HEK293 (cell line): ENCODE data around the gene IFI27L1.

Experiments used
- HOXC10 ChIP-seq: sonication (generic); formaldehyde crosslinking; IDR thresholded peaks from 2 replicates; pipeline ENCODE4 v1.8.1; 2023; ENCODE audit warnings: mild to moderate bottlenecking, missing genetic modification reagents
- KLF1 ChIP-seq: fragments of 450-650 bp; formaldehyde crosslinking; IDR thresholded peaks from 2 replicates; pipeline ENCODE4 v1.5.1; 2016; ENCODE audit warnings: missing biosample characterization, missing genetic modification characterization
- KLF7 ChIP-seq: fragments of 450-650 bp; formaldehyde crosslinking; IDR thresholded peaks from 2 replicates; pipeline ENCODE4 v1.5.1; 2016; ENCODE audit warnings: missing biosample characterization, missing genetic modification characterization, borderline replicate concordance
- KLF9 ChIP-seq: fragments of 450-650 bp; formaldehyde crosslinking; IDR thresholded peaks from 2 replicates; pipeline ENCODE4 v1.5.1; 2016; ENCODE audit warnings: missing biosample characterization, missing genetic modification characterization, low read depth
- OVOL3 ChIP-seq: fragments of 450-650 bp; formaldehyde crosslinking; IDR thresholded peaks from 2 replicates; pipeline ENCODE4 v1.5.1; 2016; ENCODE audit warnings: missing biosample characterization, missing genetic modification characterization
- PRDM1 ChIP-seq: fragments of 450-650 bp; formaldehyde crosslinking; IDR thresholded peaks from 2 replicates; pipeline ENCODE4; 2016; ENCODE audit warnings: missing biosample characterization, missing genetic modification characterization
- RBAK ChIP-seq: fragments of 450-650 bp; formaldehyde crosslinking; IDR thresholded peaks from 2 replicates; pipeline ENCODE4 v1.5.1; 2016; ENCODE audit warnings: missing biosample characterization, missing genetic modification characterization
- REPIN1 ChIP-seq: fragments of 450-650 bp; formaldehyde crosslinking; IDR thresholded peaks from 2 replicates; pipeline ENCODE4 v1.5.1; 2017; ENCODE audit warnings: missing biosample characterization, missing genetic modification characterization, low read depth
- SCRT2 ChIP-seq: fragments of 450-650 bp; formaldehyde crosslinking; IDR thresholded peaks from 2 replicates; pipeline ENCODE4 v1.5.1; 2016; ENCODE audit warnings: missing biosample characterization, missing genetic modification characterization
- ZNF146 ChIP-seq: fragments of 450-650 bp; formaldehyde crosslinking; IDR thresholded peaks from 2 replicates; pipeline ENCODE4 v1.5.1; 2016; ENCODE audit warnings: missing biosample characterization, missing genetic modification characterization
- ZNF184 ChIP-seq: fragments of 450-650 bp; IDR thresholded peaks from 2 replicates; pipeline ENCODE4 v1.5.1; 2018; ENCODE audit warnings: missing biosample characterization, mild to moderate bottlenecking, missing genetic modification characterization
- ZNF202 ChIP-seq: fragments of 450-650 bp; formaldehyde crosslinking; IDR thresholded peaks from 2 replicates; pipeline ENCODE4 v1.5.1; 2016; ENCODE audit warnings: missing biosample characterization, missing genetic modification characterization, borderline replicate concordance
- ZNF214 ChIP-seq: fragments of 450-650 bp; formaldehyde crosslinking; IDR thresholded peaks from 2 replicates; pipeline ENCODE4 v1.5.1; 2017; ENCODE audit warnings: missing biosample characterization, mild to moderate bottlenecking, missing genetic modification characterization, borderline replicate concordance
- ZNF239 ChIP-seq: fragments of 450-650 bp; formaldehyde crosslinking; IDR thresholded peaks from 2 replicates; pipeline ENCODE4 v1.5.1; 2016; ENCODE audit warnings: missing biosample characterization, missing genetic modification characterization
- ZNF24 ChIP-seq: fragments of 450-650 bp; formaldehyde crosslinking; IDR thresholded peaks from 2 replicates; pipeline ENCODE4 v1.5.1; 2016; ENCODE audit warnings: missing biosample characterization, missing genetic modification characterization
- ZNF266 ChIP-seq: fragments of 450-650 bp; formaldehyde crosslinking; IDR thresholded peaks from 2 replicates; pipeline ENCODE4 v1.5.1; 2016; ENCODE audit warnings: missing biosample characterization, missing genetic modification characterization, low read depth
- ZNF302 ChIP-seq: fragments of 450-650 bp; formaldehyde crosslinking; IDR thresholded peaks from 2 replicates; pipeline ENCODE4 v1.5.1; 2016; ENCODE audit warnings: missing biosample characterization, missing genetic modification characterization, low read depth
- ZNF48 ChIP-seq: fragments of 450-650 bp; formaldehyde crosslinking; IDR thresholded peaks from 2 replicates; pipeline ENCODE4 v1.5.1; 2016; ENCODE audit warnings: missing biosample characterization, missing genetic modification characterization
- ZNF626 ChIP-seq: fragments of 450-650 bp; sonication (Bioruptor Pico); formaldehyde crosslinking; IDR thresholded peaks from 2 replicates; pipeline ENCODE4 v1.5.1; 2018; ENCODE audit warnings: missing biosample characterization, missing genetic modification characterization, inconsistent platforms
- ZNF792 ChIP-seq: fragments of 450-650 bp; formaldehyde crosslinking; IDR thresholded peaks from 2 replicates; pipeline ENCODE4 v1.5.1; 2016; ENCODE audit warnings: missing biosample characterization, missing genetic modification characterization
- ZSCAN16 ChIP-seq: fragments of 450-650 bp; formaldehyde crosslinking; IDR thresholded peaks from 2 replicates; pipeline ENCODE4 v1.5.1; 2016; ENCODE audit warnings: missing biosample characterization, missing genetic modification characterization
- TF ChIP-seq, protein P1 (sequence below): fragments of 450-650 bp; formaldehyde crosslinking; IDR thresholded peaks from 2 replicates; pipeline ENCODE4 v1.5.1; 2016; ENCODE audit warnings: missing biosample characterization, missing genetic modification characterization
- TF ChIP-seq, protein P2 (sequence below): fragments of 450-650 bp; IDR thresholded peaks from 2 replicates; pipeline ENCODE4 v1.5.1; 2018; ENCODE audit warnings: missing biosample characterization, missing genetic modification characterization
- TF ChIP-seq, protein P3 (sequence below): fragments of 450-650 bp; formaldehyde crosslinking; IDR thresholded peaks from 2 replicates; pipeline ENCODE4 v1.5.1; 2017; ENCODE audit warnings: missing biosample characterization, missing genetic modification characterization
- TF ChIP-seq, protein P4 (sequence below): fragments of 450-650 bp; formaldehyde crosslinking; IDR thresholded peaks from 2 replicates; pipeline ENCODE4 v1.5.0; 2017; ENCODE audit warnings: missing biosample characterization, missing genetic modification characterization, borderline replicate concordance
- TF ChIP-seq, protein P5 (sequence below): fragments of 450-650 bp; formaldehyde crosslinking; IDR thresholded peaks from 2 replicates; pipeline ENCODE4 v1.5.1; 2016; ENCODE audit warnings: missing biosample characterization, missing genetic modification characterization

The IFI27L1 gene

DNA sequence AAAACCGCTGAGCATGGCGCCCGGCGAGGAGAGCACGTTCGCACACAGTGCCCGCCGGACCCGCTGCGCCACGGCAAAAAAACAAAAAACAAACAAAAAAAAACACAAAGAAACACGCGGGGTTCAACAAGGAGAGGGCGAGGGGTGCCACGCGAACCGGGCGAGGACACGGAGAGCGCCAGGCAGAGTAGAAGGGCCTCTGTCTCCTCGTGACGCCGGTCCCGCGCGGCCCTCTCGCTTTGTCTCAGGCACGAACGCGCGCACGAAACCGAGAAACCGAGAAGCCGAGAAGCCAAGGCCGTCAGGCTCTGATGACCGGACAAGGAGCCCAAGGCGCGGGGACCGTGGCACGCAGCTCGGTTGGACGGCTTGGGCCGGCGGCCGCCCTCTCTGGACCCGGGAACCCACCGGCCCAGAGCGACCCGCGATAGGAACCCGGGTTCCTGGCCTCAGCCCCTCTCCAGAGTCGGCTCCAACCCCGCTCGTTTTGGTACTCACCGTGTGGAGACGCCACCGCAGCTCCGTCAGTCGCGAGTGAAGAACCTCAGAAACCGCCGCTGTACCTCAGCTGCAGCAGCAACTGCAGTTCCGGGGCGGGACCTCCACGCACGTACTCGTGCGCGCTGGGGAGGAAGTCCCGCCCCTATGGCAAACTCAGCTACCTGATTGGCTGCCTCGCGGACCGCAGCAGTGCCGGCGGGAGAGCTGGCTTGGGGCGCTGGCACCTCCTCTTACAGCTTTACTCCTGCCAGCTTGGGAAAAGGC is at the start of gene IFI27L1, which contains the start of gene DDX24 (continued):
- TF ChIP-seq ZNF146 (tag by site-specific recombination) (no peak), ZNF214 (tag by site-specific recombination) (no peak), KLF9 (tag by site-specific recombination) (0 out of 2 replicates have a peak, but pooled peaks have one; percentile 16), ZNF202 (tag by site-specific recombination) (no peak), HOXC10 (CRISPR knock-in tag) (no peak), ZNF266 (tag by site-specific recombination) (no peak), ZNF792 (no peak), REPIN1 (tag by site-specific recombination) (no peak), KLF7 (no peak), ZNF626 (no peak), ZNF24 (tag by site-specific recombination) (no peak; the same call in 1 of the 2 replicates), ZNF48 (tag by site-specific recombination) (no peak), SCRT2 (no peak), OVOL3 (no peak), ZNF184 (no peak), PRDM1 (tag by site-specific recombination) (no peak), KLF1 (tag by site-specific recombination) (0 out of 2 replicates have a peak, but pooled peaks have one; percentile 7), ZNF239 (tag by site-specific recombination) (no peak), ZSCAN16 (tag by site-specific recombination) (0 out of 2 replicates have a peak, but pooled peaks have one; percentile 25), ZNF302 (tag by site-specific recombination) (no peak), RBAK (tag by site-specific recombination) (no peak)
- TF ChIP-seq, protein P1, sequence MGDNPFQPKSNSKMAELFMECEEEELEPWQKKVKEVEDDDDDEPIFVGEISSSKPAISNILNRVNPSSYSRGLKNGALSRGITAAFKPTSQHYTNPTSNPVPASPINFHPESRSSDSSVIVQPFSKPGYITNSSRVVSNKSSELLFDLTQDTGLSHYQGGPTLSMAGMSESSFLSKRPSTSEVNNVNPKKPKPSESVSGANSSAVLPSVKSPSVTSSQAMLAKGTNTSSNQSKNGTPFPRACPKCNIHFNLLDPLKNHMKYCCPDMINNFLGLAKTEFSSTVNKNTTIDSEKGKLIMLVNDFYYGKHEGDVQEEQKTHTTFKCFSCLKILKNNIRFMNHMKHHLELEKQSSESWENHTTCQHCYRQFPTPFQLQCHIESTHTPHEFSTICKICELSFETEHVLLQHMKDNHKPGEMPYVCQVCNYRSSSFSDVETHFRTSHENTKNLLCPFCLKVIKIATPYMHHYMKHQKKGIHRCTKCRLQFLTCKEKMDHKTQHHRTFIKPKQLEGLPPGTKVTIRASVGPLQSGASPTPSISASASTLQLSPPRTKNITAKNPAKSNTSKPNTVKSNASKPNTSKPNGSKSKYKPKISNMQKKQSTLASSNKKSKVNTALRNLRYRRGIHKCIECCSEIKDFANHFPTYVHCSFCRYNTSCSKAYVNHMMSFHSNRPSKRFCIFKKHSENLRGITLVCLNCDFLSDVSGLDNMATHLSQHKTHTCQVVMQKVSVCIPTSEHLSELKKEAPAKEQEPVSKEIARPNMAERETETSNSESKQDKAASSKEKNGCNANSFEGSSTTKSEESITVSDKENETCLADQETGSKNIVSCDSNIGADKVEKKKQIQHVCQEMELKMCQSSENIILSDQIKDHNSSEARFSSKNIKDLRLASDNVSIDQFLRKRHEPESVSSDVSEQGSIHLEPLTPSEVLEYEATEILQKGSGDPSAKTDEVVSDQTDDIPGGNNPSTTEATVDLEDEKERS = no peak
- TF ChIP-seq, protein P2, sequence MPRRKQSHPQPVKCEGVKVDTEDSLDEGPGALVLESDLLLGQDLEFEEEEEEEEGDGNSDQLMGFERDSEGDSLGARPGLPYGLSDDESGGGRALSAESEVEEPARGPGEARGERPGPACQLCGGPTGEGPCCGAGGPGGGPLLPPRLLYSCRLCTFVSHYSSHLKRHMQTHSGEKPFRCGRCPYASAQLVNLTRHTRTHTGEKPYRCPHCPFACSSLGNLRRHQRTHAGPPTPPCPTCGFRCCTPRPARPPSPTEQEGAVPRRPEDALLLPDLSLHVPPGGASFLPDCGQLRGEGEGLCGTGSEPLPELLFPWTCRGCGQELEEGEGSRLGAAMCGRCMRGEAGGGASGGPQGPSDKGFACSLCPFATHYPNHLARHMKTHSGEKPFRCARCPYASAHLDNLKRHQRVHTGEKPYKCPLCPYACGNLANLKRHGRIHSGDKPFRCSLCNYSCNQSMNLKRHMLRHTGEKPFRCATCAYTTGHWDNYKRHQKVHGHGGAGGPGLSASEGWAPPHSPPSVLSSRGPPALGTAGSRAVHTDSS = no peak
- TF ChIP-seq, protein P3, sequence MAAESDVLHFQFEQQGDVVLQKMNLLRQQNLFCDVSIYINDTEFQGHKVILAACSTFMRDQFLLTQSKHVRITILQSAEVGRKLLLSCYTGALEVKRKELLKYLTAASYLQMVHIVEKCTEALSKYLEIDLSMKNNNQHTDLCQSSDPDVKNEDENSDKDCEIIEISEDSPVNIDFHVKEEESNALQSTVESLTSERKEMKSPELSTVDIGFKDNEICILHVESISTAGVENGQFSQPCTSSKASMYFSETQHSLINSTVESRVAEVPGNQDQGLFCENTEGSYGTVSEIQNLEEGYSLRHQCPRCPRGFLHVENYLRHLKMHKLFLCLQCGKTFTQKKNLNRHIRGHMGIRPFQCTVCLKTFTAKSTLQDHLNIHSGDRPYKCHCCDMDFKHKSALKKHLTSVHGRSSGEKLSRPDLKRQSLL (tag by site-specific recombination) = no peak
- TF ChIP-seq, protein P4, sequence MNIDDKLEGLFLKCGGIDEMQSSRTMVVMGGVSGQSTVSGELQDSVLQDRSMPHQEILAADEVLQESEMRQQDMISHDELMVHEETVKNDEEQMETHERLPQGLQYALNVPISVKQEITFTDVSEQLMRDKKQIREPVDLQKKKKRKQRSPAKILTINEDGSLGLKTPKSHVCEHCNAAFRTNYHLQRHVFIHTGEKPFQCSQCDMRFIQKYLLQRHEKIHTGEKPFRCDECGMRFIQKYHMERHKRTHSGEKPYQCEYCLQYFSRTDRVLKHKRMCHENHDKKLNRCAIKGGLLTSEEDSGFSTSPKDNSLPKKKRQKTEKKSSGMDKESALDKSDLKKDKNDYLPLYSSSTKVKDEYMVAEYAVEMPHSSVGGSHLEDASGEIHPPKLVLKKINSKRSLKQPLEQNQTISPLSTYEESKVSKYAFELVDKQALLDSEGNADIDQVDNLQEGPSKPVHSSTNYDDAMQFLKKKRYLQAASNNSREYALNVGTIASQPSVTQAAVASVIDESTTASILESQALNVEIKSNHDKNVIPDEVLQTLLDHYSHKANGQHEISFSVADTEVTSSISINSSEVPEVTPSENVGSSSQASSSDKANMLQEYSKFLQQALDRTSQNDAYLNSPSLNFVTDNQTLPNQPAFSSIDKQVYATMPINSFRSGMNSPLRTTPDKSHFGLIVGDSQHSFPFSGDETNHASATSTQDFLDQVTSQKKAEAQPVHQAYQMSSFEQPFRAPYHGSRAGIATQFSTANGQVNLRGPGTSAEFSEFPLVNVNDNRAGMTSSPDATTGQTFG (tag by site-specific recombination) = no peak
- TF ChIP-seq, protein P5, sequence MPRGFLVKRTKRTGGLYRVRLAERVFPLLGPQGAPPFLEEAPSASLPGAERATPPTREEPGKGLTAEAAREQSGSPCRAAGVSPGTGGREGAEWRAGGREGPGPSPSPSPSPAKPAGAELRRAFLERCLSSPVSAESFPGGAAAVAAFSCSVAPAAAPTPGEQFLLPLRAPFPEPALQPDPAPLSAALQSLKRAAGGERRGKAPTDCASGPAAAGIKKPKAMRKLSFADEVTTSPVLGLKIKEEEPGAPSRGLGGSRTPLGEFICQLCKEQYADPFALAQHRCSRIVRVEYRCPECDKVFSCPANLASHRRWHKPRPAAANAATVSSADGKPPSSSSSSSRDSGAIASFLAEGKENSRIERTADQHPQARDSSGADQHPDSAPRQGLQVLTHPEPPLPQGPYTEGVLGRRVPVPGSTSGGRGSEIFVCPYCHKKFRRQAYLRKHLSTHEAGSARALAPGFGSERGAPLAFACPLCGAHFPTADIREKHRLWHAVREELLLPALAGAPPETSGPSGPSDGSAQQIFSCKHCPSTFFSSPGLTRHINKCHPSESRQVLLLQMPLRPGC = no peak
- TF ChIP-seq, all 188 proteins: peak for 42
